Subcutaneous adipose tissue (tissue), 4 donors: ENCODE data around the gene NLRX1. TPM values are rescaled to one million over a fixed set of nuclear protein-coding genes. Genes with fewer than 3 reads are reported as not detected.

ENCODE experiments used
- CTCF ChIP-seq: fragments of 450-650 bp; IDR thresholded peaks from one replicate; pipeline ENCODE4 v1.5.1; 2016; ENCODE audit warnings: low read depth, mild to moderate bottlenecking, control low read depth, antibody characterized with exemption, moderate library complexity
- total RNA-seq, 4 donors: library from RNA; depleted of rRNA; stranded (reverse); fragments of >200 nt; gene quantifications; one replicate each; pipeline ENCODE4 v1.1.0, GENCODE V29; 2016

NLRX1 gene
- total RNA-seq, 4 donors from 2014 or later = 10.9 to 27.3 (median 14.2) TPM

GRCh38 chr11:119223856-119224255, 55.3 kb downstream of the NLRX1 start:
- TF ChIP-seq CTCF = no peak

GRCh38 chr11:119229288-119229672, 60.8 kb downstream of the NLRX1 start:
- TF ChIP-seq CTCF = no peak

DNA sequence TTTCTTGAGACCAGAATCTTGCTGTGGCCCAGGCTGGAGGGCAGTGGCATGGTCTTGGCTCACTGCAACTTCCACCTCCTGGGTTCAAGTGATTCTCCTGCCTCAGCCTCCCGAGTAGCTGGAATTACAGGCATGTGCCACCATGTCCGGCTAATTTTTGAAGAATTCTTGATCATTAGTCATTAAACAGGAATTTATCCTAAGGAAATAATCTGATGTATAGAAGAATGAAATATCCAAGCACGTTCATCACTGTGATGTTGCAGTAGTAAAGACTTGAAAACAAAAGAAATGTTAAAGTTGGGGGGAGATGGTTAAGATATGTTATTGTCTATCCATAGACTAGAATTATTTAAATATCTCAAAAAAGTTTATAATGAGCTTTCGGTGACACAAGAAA, 61.2 kb downstream of the NLRX1 start:
- TF ChIP-seq CTCF = no peak

Other genes with a start within 250 kb of the NLRX1 start
- gene BCL9L, start 242.8 kb upstream of the NLRX1 start, total RNA-seq = 10 to 100 TPM in 2 of 4 donors, 1 to 10 TPM in 2; 5.9 to 49.9 (median 11.2) TPM
- not detected for gene UPK2, start 212.4 kb upstream of the NLRX1 start, total RNA-seq
- not detected for gene FOXR1, start 197.0 kb upstream of the NLRX1 start, total RNA-seq
- 100 to 1,000 TPM in 1 of 4 donors, 10 to 100 TPM in 3; 39.0 to 114 (median 54.9) TPM for gene CENATAC, start 170.6 kb upstream of the NLRX1 start, total RNA-seq
- 1,000 to 10,000 TPM in 3 of 4 donors, 100 to 1,000 TPM in 1; 986 to 3,365 (median 1,501) TPM for gene RPS25, start 150.4 kb upstream of the NLRX1 start, total RNA-seq
- gene TRAPPC4, start 150.0 kb upstream of the NLRX1 start, total RNA-seq = 10 to 100 TPM; 38.9 to 77.8 (median 42.8) TPM
- 10 to 100 TPM in 3 of 4 donors, 1 to 10 TPM in 1; 8.8 to 19.9 (median 17.4) TPM for gene SLC37A4, start 137.8 kb upstream of the NLRX1 start, total RNA-seq
- 10 to 100 TPM; 32.0 to 49.2 (median 39.9) TPM for gene HYOU1, start 111.5 kb upstream of the NLRX1 start, total RNA-seq
- 10 to 100 TPM; 34.8 to 43.4 (median 39.4) TPM for gene VPS11, start 100.9 kb upstream of the NLRX1 start, total RNA-seq
- 10 to 100 TPM in 2 of 4 donors, 1 to 10 TPM in 2; 6.2 to 27.5 (median 10.0) TPM for gene HMBS, start 83.8 kb upstream of the NLRX1 start, total RNA-seq
- 10 to 100 TPM; 12.6 to 47.9 (median 19.6) TPM for gene DPAGT1, start 66.9 kb upstream of the NLRX1 start, total RNA-seq
- 10 to 100 TPM in 2 of 4 donors, 1 to 10 TPM in 2; 6.2 to 12.1 (median 9.6) TPM for gene C2CD2L, start 61.4 kb upstream of the NLRX1 start, total RNA-seq
- 10 to 100 TPM; 13.4 to 21.3 (median 17.9) TPM for gene HINFP, start 47.1 kb upstream of the NLRX1 start, total RNA-seq
- not detected for gene ABCG4, start 19.7 kb upstream of the NLRX1 start, total RNA-seq
- under 1 TPM in 3 of 4 donors, not detected in 1; 0.19 to 0.51 (median 0.22) TPM for gene NHERF4, start 16.8 kb downstream of the NLRX1 start, total RNA-seq
- gene CBL, start 37.6 kb downstream of the NLRX1 start, total RNA-seq = 10 to 100 TPM; 18.1 to 27.4 (median 22.2) TPM
- gene MCAM, start 148.4 kb downstream of the NLRX1 start, total RNA-seq = 1,000 to 10,000 TPM in 2 of 4 donors, 100 to 1,000 TPM in 2; 655 to 1,853 (median 1,046) TPM
- 10 to 100 TPM; 10.2 to 15.1 (median 11.7) TPM for gene RNF26, start 165.8 kb downstream of the NLRX1 start, total RNA-seq
- 10 to 100 TPM; 10.6 to 41.2 (median 29.8) TPM for gene C1QTNF5, start 172.2 kb downstream of the NLRX1 start, total RNA-seq
- not detected for gene MFRP, start 178.0 kb downstream of the NLRX1 start, total RNA-seq
- gene USP2, start 213.0 kb downstream of the NLRX1 start, total RNA-seq = 1 to 10 TPM in 2 of 4 donors, under 1 TPM in 2; 0.19 to 8.7 (median 1.0) TPM